Neuronal stem cell (in vitro differentiated cells): ENCODE measurements around the gene ZNF527.
"Not testable (repeated sequence)": the region's sequence is repeated elsewhere in the genome, so short reads cannot be mapped to it uniquely, and the experiment has no call there.

Source experiments
- DNase-seq: peaks from one replicate; pipeline ENCODE4 v3.0.0-alpha.2; 2013; ENCODE audit warnings: low spot score
- H2AFZ ChIP-seq: one replicate; pipeline ENCODE4 v1.6.1; 2013; ENCODE audit warnings: mild to moderate bottlenecking, low read length, inconsistent platforms
- H2AK5ac ChIP-seq: 2 replicates; pipeline ENCODE4 v1.6.1; 2013; ENCODE audit warnings: low read depth, mild to moderate bottlenecking, inconsistent platforms, low read length, moderate library complexity, mixed read lengths
- H2BK120ac ChIP-seq: 2 replicates; pipeline ENCODE4 v1.6.1; 2013; ENCODE audit warnings: low read depth, mild to moderate bottlenecking, inconsistent platforms, low read length, moderate library complexity, mixed read lengths
- H2BK12ac ChIP-seq: one replicate; pipeline ENCODE4 v1.6.1; 2013; ENCODE audit warnings: low read length, inconsistent platforms
- H2BK15ac ChIP-seq: 2 replicates; pipeline ENCODE4 v1.6.1; 2013; ENCODE audit warnings: mild to moderate bottlenecking, low read length, inconsistent platforms, mixed read lengths
- H2BK5ac ChIP-seq: one replicate; pipeline ENCODE4 v1.6.1; 2013; ENCODE audit warnings: inconsistent platforms, mild to moderate bottlenecking, low read length, moderate library complexity
- H3K14ac ChIP-seq: one replicate; pipeline ENCODE4 v1.6.1; 2013; ENCODE audit warnings: low read length, inconsistent platforms
- H3K18ac ChIP-seq: 2 replicates; pipeline ENCODE4 v1.6.1; 2013; ENCODE audit warnings: low read length, inconsistent platforms
- H3K23ac ChIP-seq: 2 replicates; pipeline ENCODE4 v1.6.1; 2013; ENCODE audit warnings: low read depth, mild to moderate bottlenecking, mixed read lengths, low read length, inconsistent platforms; ENCODE audit not compliant: poor library complexity
- H3K27ac ChIP-seq: replicated peaks from 3 replicates; pipeline ENCODE4 v1.5.1; 2013; ENCODE audit warnings: low read length, inconsistent platforms
- H3K27me3 ChIP-seq, 3 experiments: 2 replicates each; pipeline ENCODE4 v1.6.1; 2013; ENCODE audit warnings: low read length in 3 of 3, mild to moderate bottlenecking in 2 of 3, inconsistent platforms in 1 of 3, low read depth in 1 of 3, mixed read lengths in 1 of 3, moderate library complexity in 1 of 3; ENCODE audit not compliant: control insufficient read depth in 3 of 3, insufficient read depth in 3 of 3
- H3K36me3 ChIP-seq, 2 donors: replicated peaks in 1 of 2; 2 replicates each; pipeline ENCODE4 v1.6.1; 2013; ENCODE audit warnings: low read length in 2 of 2; ENCODE audit not compliant: control insufficient read depth in 2 of 2, insufficient read depth in 2 of 2
- H3K4ac ChIP-seq: 2 replicates; pipeline ENCODE4 v1.6.1; 2013; ENCODE audit warnings: inconsistent platforms, mild to moderate bottlenecking, low read length, moderate library complexity
- H3K4me1 ChIP-seq, 2 donors: 1 replicate in 1 of 2; 2 replicates in 1 of 2; pipeline ENCODE4 v1.6.1; 2013; ENCODE audit warnings: low read length in 2 of 2, low read depth in 1 of 2; ENCODE audit not compliant: control insufficient read depth in 2 of 2, insufficient read depth in 1 of 2
- H3K4me2 ChIP-seq: one replicate; pipeline ENCODE4 v1.6.1; 2013; ENCODE audit warnings: mild to moderate bottlenecking, low read length, inconsistent platforms; ENCODE audit not compliant: insufficient read depth, poor library complexity, severe bottlenecking
- H3K4me3 ChIP-seq, 2 donors: 2 replicates each; pipeline ENCODE4 v1.5.1; 2013; ENCODE audit warnings: low read length in 2 of 2, mild to moderate bottlenecking in 2 of 2, inconsistent platforms in 1 of 2, moderate library complexity in 1 of 2
- H3K79me1 ChIP-seq: one replicate; pipeline ENCODE4 v1.6.1; 2013; ENCODE audit warnings: low read depth, mild to moderate bottlenecking, inconsistent platforms, low read length, moderate library complexity
- H3K9ac ChIP-seq: one replicate; pipeline ENCODE4 v1.6.1; 2013; ENCODE audit warnings: mild to moderate bottlenecking, low read depth, low read length, inconsistent platforms; ENCODE audit not compliant: poor library complexity
- H3K9me3 ChIP-seq, 2 donors: replicated peaks in 1 of 2; 2 replicates each; pipeline versions ENCODE3 to v1.6.1; 2013; ENCODE audit warnings: low read length in 2 of 2, mild to moderate bottlenecking in 2 of 2, inconsistent platforms in 1 of 2, low read depth in 1 of 2, mixed read lengths in 1 of 2, moderate library complexity in 1 of 2; ENCODE audit not compliant: control insufficient read depth in 2 of 2, insufficient read depth in 1 of 2
- H4K8ac ChIP-seq: one replicate; pipeline ENCODE4 v1.6.1; 2013; ENCODE audit warnings: low read depth, mild to moderate bottlenecking, inconsistent platforms, low read length, moderate library complexity
- H4K91ac ChIP-seq: one replicate; pipeline ENCODE4 v1.6.1; 2013; ENCODE audit warnings: low read length, low read depth, mild to moderate bottlenecking, inconsistent platforms; ENCODE audit not compliant: poor library complexity
- WGBS, 2 donors: extraction: QIAGEN DNeasy Blood & Tissue Kit; methylation state at CpG; one replicate each; pipeline ENCODE4 v1.1.7; 2013; ENCODE audit warnings: missing lambda C conversion rate in 2 of 2, mixed read lengths in 1 of 2; ENCODE audit not compliant: insufficient read length in 2 of 2, insufficient replicate concordance in 1 of 2; ENCODE audit errors: extremely low coverage in 2 of 2; 5-methylcytosine and 5-hydroxymethylcytosine counted together

ZNF527 gene

GRCh38 chr19:37370386-37370879, 466 bp upstream of the ZNF527 start:
- no CpG with 5 or more reads among the region's 18 CpGs for WGBS, 2 donors

GRCh38 chr19:37389234-37389633, 18.3 kb downstream of the ZNF527 start:
- Histone ChIP-seq H4K8ac (no peak overlapping the region), H4K91ac (no peak overlapping the region), H2BK15ac (no peak overlapping the region), H3K14ac (no peak overlapping the region), H3K4me1 (no peaks in the 10 kb centered on the region), H3K27ac (no peak overlapping the region), H2AFZ (no peak overlapping the region), H2BK5ac (no peak overlapping the region), H3K9me3 (peaks cover 29 to 72% of the 10 kb centered on the region in 2 donors), H3K18ac (no peak overlapping the region), H3K27me3 (no peaks in the 10 kb centered on the region), H3K4ac (no peak overlapping the region), H3K4me2 (no peak overlapping the region), H3K23ac (no peak overlapping the region), H2AK5ac (no peak overlapping the region), H3K36me3 (peaks cover 21 to 45% of the 10 kb centered on the region in 2 donors), H3K79me1 (no peaks in the 10 kb centered on the region), H3K4me3 (no peak overlapping the region), H3K9ac (no peak overlapping the region), H2BK120ac (no peak overlapping the region), H2BK12ac (no peak overlapping the region)
- DNase-seq = no peak
- WGBS, 2 donors = no CpG with 5 or more reads among the region's 4 CpGs

More at GRCh38 chr19:37370386-37370879, 466 bp upstream of the ZNF527 start:
- not testable (repeated sequence) for DNase-seq, H3K27ac ChIP-seq, H4K8ac ChIP-seq, H3K4ac ChIP-seq, H2BK5ac ChIP-seq, H3K4me1 ChIP-seq, H3K79me1 ChIP-seq, H2BK120ac ChIP-seq, H2BK15ac ChIP-seq, H4K91ac ChIP-seq, H2BK12ac ChIP-seq, H3K9ac ChIP-seq, H3K27me3 ChIP-seq, H2AK5ac ChIP-seq, H3K23ac ChIP-seq, H3K14ac ChIP-seq
- Histone ChIP-seq H3K4me2 (peak overlapping the region; percentile 69), H3K9me3 (peaks cover 2 to 33% of the 10 kb centered on the region in 2 donors), H3K4me3 (peak overlapping the region; percentile 69 to 80), H3K36me3 (peaks cover 2 to 22% of the 10 kb centered on the region in 2 donors), H3K18ac (peak overlapping the region; percentile 13), H2AFZ (peak overlapping the region; percentile 92)

GRCh38 chr19:37391399-37391798, 20.5 kb downstream of the ZNF527 start:
- not testable (repeated sequence) for H3K27ac ChIP-seq, H2BK5ac ChIP-seq, H3K14ac ChIP-seq, H3K27me3 ChIP-seq, H2AFZ ChIP-seq, H3K4me3 ChIP-seq, DNase-seq, H4K91ac ChIP-seq, H3K79me1 ChIP-seq, H3K23ac ChIP-seq, H3K4ac ChIP-seq, H2BK120ac ChIP-seq, H3K4me1 ChIP-seq, H3K4me2 ChIP-seq, H2BK15ac ChIP-seq, H2BK12ac ChIP-seq, H2AK5ac ChIP-seq, H3K18ac ChIP-seq, H4K8ac ChIP-seq, H3K9ac ChIP-seq
- H3K9me3 ChIP-seq = peaks cover 24 to 54% of the 10 kb centered on the region in 2 donors
- no CpG with 5 or more reads among the region's 6 CpGs for WGBS, 2 donors
- peaks cover 14 to 28% of the 10 kb centered on the region in 2 donors for H3K36me3 ChIP-seq

- DNase-seq = no peak
- Histone ChIP-seq H3K27ac (no peak overlapping the region), H3K36me3 (no peaks in the 10 kb centered on the region), H2BK120ac (no peak overlapping the region), H3K4ac (no peak overlapping the region), H3K4me1 (no peaks in the 10 kb centered on the region), H3K4me3 (no peak overlapping the region), H3K9ac (no peak overlapping the region), H2BK15ac (no peak overlapping the region), H4K91ac (no peak overlapping the region), H3K18ac (no peak overlapping the region), H3K4me2 (no peak overlapping the region), H2AFZ (no peak overlapping the region), H4K8ac (no peak overlapping the region), H3K23ac (no peak overlapping the region), H2BK5ac (no peak overlapping the region), H2AK5ac (no peak overlapping the region), H3K9me3 (peaks cover 15 to 27% of the 10 kb centered on the region in 2 donors), H3K79me1 (no peaks in the 10 kb centered on the region), H3K27me3 (no peaks in the 10 kb centered on the region), H3K14ac (no peak overlapping the region), H2BK12ac (no peak overlapping the region)
- WGBS, 2 donors = no CpG with 5 or more reads among the region's 1 CpG
These were observed 30.2 kb downstream of the ZNF527 start for GRCh38 chr19:37401078-37401477.
